ENCODE measurements around the gene FNDC7. TPM values are rescaled to one million over a fixed set of nuclear protein-coding genes. Genes with fewer than 3 reads are reported as not detected.

Gene FNDC7
- not detected for total RNA-seq

DNA sequence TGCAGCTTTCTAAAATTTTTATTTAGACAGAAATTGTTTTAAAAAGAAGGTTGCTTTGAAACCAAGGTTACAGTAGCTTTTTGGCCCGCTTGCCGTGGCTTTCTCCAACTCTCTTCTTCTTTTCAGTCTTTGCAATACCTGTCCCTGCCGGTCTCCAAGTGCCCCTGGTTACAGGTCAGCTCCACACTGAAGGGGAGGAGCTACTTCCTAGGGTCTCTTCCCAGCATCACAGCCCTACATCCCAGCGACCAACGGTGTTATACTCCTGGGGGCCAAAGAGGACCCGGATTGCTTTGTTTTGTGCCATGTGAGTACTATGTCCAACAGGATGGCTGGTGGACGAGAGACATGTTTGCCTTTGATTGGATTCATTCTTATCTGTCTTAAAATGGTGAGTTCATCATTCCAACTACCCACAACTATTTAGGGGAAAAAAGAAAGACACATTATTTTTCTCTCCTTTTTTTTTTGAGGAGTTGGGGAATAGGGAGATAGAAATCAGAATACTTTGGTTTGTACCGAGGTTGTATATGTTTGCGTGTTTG lies at the start of gene FNDC7:
Gene FNDC7, plus strand, starts transcription at position 303 of the 545 bp plus-strand sequence. Its CDS starts 26 bp downstream, at position 329.

GRCh38 chr1:108691942-108692723 lies 20.6 kb upstream of the FNDC7 start, which contains the start of gene PRPF38B:
TSS of gene PRPF38B (plus strand) at chr1:108692310. CDS start at chr1:108692592, 282 bp downstream.

DNA sequence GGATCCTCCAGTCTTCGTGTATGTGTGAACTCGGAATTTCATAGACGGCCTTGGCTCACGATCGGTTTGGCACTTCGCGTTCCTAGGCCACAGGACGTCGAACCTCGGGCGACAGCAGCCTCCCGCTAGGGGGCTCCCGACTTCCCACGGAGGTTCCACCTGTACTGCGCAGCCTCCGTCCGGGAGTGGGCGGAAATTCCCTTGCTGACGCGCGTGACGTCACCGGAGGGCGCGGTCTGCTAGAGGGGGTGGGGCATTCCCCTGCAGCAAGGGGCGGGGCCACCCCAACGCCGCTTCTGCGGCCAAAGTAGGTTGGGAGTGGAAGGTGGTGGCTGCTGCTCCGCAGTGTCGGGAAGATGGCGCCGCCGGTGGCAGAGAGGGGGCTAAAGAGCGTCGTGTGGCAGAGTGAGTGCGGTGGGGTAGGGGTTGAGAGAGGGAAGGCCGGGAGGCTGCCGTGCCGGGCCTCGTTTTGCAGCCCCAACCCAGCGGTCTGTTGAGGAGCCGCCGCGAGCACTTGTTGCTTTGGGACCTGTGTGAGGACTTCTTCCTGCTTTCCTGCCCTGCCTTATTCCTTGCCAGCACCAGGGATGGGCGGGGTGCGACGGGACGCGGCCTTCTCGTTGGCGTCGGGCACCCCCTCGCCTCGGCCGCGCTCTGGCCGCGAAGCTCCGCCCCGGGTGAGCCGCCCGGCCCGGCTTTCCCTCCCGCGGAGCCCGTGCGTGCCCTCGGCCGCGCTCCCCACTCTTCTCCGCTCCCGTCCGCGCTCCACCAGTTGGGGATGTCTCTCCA lies 33.9 kb downstream of the FNDC7 start, which contains the start of gene STXBP3:
Gene STXBP3, plus strand, starts transcription at position 293 of the 789 bp plus-strand sequence. Its CDS starts 64 bp downstream, at position 357.

Other genes with a start within 250 kb of the FNDC7 start
- gene EEIG2, start 152.8 kb upstream of the FNDC7 start, total RNA-seq: 41.0 TPM
- gene HENMT1, start 51.8 kb upstream of the FNDC7 start, total RNA-seq: 17.5 TPM
- 23.5 TPM for gene PRPF38B, start 20.6 kb upstream of the FNDC7 start, total RNA-seq
- gene STXBP3, start 33.8 kb downstream of the FNDC7 start, total RNA-seq: 40.7 TPM
- 5.6 TPM for gene AKNAD1, start 144.2 kb downstream of the FNDC7 start, total RNA-seq
- 39.1 TPM for gene GPSM2, start 164.1 kb downstream of the FNDC7 start, total RNA-seq

Data from parietal lobe (tissue), 1 donor.